GM19395 (cell line): ENCODE measurements around the gene BCCIP.
A peak's percentile ranks its signal among the peaks of the same experiment; 100 is the strongest.

Source experiments
- ATAC-seq: cut with Tn5 transposase; IDR thresholded peaks from one replicate; pipeline ENCODE4 v1.9.1; 2021; ENCODE audit warnings: mild to moderate bottlenecking, moderate library complexity; ENCODE audit not compliant: unreplicated experiment

BCCIP gene

DNA sequence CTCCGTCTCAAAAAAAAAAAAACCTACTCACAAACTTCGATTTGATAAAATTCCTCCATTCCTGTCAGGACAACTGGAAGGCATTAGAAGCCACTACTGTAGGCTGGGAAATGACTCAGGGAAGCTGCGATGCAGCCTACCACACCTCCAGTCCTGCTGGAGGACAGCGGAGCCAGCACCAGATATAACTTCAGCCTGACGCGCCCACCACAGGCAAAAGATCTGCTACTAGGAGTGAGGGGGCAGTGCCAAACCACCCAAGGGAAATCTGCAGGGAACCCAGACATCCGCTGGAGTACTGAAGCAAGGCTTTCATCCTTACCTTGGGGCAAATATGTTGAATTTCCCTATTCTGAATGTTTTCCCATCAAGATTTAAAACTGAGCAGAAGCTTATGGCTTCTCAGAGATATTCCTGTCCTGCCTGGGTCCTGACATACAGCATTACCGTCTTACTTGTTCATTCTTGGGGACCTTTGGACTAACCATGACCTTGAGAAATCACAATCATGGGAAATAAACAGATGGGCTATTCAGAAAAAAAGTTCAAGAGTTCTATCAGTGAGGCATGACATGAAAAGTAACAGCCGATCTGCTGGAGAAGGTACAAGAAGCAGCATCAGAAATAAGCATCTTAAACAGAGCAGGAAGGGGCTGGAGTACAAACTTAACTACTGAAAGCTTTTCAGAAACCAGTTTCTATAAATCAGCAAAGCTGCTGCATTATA, 20.4 kb downstream of the BCCIP start:
- no peak for ATAC-seq

DNA sequence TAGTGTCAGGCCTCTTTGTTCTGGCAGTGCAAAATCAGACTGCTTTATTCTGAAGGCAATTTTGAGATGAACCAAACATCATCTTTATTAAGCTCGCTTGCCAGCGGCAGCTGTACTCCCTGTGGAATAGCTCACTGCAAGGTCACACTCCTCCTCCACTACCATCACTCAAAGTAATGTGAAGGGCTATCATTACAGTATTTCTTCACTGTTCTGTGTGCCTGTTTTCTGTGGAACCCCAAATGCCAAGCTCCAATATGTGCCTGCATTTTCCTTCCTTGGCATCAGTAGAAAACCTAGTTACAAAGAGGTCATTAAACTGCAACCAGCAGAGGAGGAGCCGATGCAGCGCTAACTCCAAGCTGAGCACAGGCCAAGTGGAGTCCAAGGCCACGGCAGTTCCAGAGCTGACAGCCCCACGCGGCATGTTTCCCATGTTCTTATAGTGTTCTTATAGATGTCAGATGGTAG, 21.4 kb downstream of the BCCIP start:
- ATAC-seq: no peak

DNA sequence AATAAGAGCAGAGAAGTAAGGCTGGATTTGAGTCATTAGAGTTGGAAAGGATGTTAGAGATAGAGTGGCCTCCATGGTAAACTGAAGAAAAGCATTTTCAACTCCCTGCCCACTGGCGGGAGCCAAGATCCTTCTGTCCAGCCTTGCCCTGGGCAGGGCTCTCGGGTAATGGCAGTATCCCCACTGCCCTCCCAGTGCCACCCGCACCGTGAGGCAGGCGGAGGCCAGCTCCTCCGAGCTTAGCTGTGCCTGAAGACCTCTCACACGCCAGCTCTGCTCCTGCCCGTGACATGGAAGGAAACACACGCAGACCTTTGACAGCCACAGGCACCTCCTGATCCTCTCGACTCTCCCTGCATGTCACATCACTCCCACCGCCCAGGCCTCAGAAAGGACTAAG, 22.3 kb downstream of the BCCIP start:
- ATAC-seq: no peak

DNA sequence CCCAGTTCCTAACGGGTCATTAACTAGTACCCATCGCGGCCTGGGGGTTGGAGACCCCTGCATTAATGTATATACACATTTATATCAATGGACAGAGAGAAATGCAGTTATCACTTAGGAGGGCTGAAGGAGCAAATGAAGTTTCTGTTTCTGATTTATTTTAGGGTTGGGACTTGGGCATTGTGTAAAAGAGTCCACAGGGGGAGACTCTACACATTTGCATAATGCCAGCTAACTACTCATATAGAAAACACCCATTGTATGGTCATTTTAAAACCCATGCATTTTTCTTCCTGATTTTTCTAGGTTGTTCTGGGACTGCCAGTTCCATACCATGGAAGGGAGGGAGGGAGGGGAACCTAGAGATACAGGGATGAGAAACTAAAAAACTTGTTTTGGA, 23.5 kb downstream of the BCCIP start:
- peak; percentile 49 for ATAC-seq

DNA sequence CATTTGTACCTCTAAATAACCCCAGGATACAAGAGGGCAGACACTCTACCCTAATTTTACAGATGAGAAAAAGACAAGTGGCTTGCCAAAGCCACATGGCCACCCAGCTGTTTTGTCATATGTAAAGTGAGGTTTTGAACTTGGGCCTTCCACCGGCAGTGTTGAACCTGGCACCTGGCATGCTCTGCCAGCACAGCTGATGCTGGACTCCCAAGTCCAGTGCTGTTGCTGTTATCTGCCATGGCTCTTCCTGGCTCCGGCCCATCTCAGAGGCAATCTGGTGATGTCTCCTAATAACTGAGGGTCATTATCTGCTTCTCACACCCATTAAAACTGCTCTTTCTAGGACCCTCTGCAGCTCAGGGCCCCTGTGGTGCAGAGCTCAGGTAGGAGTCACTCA, 25.0 kb downstream of the BCCIP start:
- no peak for ATAC-seq

DNA sequence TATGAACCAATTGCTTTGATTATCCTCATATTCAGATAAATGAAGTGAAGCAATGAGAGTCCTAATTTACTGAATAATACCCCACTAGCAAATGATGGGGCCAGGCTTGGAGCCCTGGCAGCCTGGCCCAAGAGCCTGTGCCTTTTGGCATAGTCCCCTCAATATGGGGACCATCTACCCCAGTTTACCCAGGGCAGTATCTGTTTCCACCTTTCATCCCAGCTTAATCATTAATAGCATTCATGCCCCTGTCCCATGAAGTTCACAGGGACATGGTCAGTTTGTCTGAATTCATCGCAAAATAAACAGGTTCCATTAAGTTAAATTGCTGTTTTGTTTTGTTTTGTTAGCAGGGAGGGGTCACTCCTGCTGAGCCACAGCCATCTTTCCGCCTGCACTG, 25.5 kb downstream of the BCCIP start:
- ATAC-seq: no peak

DNA sequence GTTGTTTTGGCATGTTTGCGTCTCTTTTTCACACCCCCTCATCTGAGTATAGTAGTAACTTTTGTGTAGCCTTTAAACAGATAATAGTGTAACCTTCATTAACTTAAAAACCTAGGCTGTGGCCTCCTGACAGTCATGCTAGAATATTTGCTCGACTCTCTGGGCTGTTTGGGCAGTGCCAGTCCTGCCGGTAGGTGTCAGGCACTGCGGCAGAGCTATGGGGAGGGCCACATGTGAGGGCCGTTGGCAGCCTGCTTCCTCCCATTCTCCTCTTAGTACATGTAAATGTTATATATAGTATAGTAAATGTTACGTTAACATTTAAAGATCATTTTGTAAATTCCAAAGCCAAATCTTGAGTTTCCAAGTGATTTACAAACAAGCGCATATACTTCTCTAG, 26.1 kb downstream of the BCCIP start:
- no peak for ATAC-seq

DNA sequence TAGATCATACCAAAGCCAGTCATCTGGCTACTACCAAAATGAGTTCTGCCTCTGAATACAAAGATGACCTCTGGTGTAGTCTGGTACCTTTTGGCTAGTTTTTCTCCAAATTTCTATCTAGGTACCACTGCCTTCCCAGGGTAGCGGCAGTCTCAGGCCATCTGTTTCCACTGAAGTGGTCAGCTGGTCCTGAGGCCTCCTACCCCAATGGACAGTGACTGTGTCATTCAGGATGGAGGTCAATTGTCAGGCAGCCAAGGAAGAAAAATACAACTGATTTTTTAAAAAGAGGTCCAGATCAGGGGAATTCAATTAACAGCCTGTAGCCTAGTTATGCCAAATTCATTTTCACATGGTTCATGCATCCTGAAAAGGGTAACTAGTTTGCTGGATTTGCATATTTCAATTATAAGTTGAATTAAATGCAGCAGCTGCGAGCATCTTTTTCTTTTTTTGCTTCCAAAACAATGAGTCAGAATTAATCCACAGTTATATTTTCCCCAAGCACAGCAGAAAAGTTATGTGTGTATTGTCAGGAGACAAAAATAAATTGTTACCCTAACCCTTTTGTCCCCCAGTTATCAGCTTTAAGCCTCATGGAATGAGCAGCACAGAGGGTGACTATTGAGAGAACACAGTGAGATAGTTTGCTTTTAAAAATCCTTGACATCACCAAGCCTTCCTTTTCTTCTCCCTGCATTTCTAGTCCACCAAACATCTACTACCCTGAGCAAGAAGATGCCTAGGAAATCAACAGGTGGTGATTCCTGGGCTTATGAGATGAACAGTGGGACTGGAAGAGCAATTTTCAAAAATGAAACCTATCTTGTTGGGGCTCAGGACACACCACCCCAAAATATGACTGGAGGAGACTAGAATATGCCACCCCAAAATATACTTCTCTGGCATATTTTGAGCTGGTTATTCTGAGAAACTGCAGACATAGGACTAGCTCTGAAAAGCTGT, 27.7 kb downstream of the BCCIP start:
- ATAC-seq: no peak

DNA sequence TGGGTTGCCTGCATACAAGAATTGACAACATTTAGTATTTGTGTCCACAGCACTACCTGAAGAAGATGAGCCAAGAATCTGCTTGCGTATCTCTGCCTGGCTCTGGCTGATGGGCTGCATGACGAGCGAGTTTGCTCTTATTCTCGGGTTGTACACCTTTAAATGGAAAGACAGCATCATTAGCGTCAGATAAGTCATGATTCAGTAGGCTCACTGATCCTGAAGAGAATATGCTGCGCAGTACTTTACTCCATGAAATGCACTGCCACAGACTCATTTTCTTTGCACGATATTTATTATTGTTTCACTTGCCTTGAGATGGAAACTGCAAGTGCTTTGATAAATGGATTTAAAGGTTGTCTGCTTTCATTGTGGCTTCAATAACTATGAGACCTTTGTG, 29.1 kb downstream of the BCCIP start:
- no peak for ATAC-seq

DNA sequence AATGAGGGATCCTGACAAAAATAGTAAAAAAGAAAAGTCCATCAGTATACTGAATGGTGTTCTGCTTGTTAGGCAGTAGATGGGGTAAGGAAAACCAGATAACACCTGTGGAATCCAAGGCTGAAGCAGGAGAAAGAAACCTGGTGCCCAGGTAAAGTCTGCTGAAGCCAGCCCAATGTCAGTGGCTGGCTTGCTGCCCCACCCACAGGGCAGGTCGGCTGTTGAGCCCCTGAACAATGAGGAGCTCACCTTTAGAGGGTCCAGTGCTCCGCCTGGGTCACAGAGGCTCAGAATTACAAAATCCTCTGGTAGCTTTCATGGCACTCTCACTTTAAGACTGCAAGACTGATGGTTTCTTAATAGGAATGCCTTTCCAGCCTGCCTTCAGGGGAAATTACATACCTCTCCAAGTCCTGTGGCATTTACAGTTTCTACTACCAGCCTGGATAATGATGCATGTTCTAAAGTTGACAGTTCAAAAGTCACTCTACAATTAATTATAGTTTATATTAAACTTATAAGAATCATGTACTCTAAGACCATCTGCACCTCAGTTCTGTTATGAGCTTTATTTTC, 33.9 kb downstream of the BCCIP start:
- no peak for ATAC-seq

DNA sequence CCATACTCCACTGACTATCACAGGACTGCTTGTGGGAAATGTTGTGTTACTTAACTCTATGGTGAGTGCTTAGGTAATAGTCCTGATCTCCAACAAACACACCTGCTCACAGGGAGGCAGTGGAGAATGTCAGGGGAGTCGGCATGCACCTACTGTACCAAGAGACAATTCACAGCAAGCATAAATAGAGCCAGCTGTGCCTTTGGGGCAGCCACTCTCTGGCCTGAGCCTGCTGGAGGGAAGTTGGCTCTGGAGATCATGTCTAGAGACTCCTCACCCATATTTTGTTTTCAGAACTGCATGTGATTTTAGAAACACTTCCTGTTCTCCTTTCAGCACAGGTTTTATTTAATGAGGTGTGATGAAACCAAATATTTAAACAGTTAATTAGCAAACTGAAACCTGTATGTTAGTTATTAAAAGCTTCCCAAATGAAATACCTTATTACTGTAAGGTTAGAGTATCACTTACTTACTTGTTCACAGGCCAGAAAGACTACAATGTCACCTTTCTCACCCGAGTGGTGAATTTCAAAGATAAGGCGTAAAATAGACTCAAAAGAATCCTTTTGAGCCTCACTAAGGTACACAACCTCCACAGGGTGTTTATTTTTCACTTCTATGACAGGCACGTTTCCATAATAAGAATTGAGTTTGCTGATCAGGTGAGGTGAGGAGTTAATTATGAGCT, 35.9 kb downstream of the BCCIP start:
- no peak for ATAC-seq

DNA sequence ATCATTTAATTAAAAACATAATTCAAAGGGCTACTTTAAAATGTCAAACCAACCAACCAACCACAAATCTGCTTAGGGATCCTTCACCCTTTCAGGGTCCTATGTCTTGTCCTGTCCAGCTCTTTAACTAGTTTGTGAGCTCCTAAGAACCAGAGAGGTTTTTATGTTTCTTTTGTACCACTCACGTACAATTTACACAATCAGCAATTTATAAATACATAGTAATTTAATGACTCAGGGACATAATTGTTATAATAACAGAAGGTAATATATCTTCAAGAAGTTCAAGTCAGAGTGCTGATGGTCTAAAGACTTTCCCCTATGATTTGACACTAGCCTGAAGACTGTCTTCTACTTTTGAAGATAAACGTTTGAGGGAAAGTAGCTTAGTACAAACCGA, 41.8 kb downstream of the BCCIP start:
- ATAC-seq: no peak

DNA sequence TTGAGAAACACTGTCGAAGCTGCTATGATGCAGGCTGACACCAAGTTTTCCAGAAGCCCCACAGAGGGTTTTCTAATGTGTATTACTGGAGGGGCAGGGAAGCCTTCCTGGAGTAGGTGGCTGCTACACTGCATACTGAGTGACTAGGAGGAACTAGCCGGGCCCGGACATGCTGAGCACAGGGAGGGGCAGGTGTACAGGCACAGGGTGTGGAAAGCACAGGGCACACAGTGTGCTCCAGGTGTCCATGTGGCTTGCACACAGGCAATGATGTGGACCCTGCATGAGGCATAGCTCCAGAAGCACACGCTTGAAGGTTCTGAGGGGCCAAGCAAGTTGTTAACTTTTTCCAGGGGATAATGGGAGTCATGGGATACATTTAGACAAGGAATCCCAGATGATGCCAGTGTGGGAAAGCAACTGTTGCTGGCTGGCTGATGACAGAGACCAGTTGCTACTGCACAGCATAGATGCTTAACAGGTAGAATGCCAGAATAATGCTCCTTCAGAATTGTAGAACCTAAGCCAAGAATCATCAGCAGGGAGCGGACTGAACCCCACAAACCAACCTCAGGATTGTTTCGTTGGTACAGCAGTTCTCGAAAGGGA, 43.2 kb downstream of the BCCIP start:
- no peak for ATAC-seq

DNA sequence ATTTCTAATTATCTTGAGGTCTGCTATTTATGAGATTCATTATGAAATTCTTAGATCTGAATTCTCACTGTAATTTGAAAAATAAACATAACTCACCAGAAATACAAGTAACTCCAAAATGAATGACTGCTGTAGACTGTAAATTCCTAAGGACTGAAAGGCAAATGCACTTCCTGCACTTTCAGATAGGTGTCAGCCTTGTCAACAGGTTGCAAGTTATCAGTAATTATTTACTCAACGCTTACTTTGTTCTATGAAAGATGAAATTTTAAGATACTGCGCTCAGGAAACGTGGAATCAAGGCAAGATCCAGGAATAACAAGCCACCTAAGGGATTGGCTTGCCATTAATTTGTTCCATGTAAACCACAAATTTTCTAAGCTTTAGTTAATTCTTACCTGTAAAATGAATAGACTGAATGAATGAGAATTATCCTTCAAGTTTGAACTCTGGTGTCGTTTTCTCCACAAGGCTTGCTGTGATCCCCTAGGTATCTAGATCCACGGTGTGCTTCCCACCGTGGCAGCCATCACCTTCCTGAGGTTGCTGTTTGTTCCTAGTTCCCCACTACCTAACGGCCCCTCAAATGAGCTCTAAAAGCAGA, 45.1 kb downstream of the BCCIP start:
- ATAC-seq: peak; percentile 63

DNA sequence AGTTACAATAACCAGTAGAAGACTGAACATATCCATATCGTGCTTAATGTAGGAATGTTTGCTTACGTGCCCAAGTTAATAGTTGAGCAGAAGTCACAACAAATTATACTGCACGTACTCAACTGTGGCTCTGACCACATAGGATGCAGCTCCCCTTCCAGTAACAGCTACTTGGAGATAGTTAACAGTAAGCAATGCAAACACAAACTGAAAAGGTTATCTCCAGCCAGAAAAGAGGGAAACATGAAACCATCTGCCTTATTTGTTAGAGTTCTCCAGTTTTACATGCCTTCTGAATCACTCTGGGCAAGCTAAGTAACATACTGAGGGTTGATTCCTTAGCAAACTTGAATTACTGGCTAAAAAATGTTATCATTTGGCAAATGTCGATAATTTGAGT, 48.0 kb downstream of the BCCIP start:
- ATAC-seq: no peak

DNA sequence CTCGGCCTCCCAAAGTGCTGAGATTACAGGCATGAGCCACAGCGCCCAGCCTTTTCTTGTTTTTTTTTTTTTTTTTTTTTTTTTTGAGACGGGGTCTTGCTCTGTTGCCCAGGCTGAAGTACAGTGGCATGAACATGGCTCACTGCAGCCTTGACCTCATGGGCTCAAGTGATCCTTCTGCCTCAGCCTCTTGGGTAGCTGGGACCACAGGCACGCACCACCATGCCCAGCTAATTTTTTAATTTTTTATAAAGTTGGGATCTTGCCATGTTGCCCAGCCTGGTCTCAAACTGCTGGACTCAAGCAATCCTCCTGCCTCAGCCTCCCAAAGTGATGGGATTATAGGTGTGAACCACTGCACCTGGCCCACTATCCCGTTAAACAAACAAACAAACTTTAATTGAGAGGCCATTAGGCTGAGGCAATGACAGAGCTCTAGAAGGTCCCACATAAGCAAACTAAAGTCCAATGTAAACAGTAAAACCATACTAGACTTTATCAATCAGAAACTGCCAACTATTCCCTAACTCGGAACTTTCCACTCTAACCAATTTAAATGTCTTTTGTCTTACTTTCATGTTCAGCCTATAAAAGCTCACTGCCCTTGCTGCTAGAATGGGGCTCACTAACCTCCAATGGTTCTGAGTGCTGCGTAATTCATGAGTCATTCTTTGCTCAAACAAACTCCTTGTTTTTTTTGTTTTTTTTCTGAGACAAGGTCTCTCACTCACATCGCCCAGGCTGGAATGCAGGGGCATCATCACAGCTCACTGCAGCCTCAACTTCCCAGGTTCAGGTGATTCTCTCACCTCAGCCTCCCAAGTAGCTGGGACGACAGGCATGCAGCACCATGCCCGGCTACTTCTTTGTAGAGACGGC, 55.9 kb downstream of the BCCIP start:
- no peak for ATAC-seq

DNA sequence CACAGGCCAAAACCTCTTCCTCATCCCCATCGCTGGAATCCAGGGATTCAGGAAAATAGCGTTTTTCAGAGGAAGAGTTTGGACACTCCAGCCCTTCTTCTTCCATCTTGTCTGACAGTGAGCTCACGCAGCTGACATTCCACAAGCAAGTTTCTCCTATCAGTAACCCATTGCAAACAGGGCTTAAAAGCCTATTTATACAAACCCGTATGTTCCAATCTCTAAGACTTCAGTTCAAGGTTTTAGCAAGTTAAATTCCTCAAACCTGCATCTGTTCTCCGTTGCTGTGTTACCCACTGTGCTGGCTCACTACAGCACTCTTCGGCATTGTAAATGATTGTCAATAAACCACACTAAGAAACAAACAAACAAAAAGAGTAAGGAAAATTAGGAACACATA, 57.4 kb downstream of the BCCIP start:
- no peak for ATAC-seq

DNA sequence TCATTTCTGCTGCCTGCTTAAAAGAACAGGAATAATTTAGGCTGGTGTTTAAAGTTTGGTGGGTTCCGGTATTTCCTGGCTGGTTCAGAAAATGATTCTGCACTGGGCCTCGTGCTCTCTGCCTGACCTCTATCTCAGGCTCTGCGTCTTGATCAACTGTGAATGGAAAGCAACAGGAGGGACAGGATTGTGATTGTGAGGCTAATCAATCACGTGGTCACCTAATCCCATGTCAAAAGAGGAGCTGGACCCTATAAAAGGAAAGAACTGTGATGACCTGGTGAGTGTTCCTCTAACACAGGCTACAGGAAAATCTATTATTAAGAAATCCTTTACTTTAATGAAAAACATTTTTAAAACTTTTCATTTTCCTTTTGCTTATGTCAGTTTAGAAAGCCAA, 57.8 kb downstream of the BCCIP start, which contains the start of gene DHX32:
TSS of gene DHX32 (minus strand) at position 101 of the 400 bp plus-strand sequence. CDS start 468 bp downstream, outside the sequence.
- ATAC-seq: no peak

DNA sequence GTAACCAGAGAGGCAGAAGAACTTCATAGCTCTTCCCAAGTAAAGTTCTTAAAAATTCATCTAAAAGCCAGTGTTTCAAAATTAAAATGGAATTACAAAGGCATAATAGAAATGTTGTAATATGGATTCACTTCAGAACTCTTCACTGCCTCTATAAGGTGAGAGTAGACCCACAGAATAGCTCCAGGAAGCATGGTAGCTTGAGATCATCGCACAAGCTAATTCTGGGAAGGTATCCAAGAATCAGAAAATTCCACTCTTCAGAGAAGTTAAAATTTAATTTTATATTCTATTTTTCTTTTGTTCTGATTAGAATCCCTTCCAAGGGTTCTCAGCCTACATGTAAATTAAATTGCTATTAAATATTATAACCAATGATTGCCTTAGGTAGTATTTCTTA, 59.2 kb downstream of the BCCIP start:
- ATAC-seq: no peak
